NB4 (cell line): ENCODE data around the gene CRIM1.
A peak's percentile ranks its signal among the peaks of the same experiment; 100 is the strongest.

Source experiments
- DNase-seq: peaks from one replicate; pipeline ENCODE4 v3.0.0; 2010; ENCODE audit warnings: low read depth
- H3K4me3 ChIP-seq: one replicate; pipeline ENCODE4 v1.5.1; 2011; ENCODE audit warnings: mild to moderate bottlenecking, low read depth, low read length, moderate library complexity
- CTCF ChIP-seq: IDR thresholded peaks from one replicate; pipeline ENCODE4 v1.5.1; 2012; ENCODE audit warnings: low read depth, low read length
- MAX ChIP-seq: IDR thresholded peaks from 2 replicates; pipeline ENCODE4 v1.6.1; 2011; ENCODE audit warnings: low read depth, low read length
- MYC ChIP-seq: IDR thresholded peaks from 2 replicates; pipeline ENCODE4 v1.6.1; 2011; ENCODE audit warnings: low read depth, low read length
- POLR2A ChIP-seq: IDR thresholded peaks from 2 replicates; pipeline ENCODE4 v1.6.1; 2011; ENCODE audit warnings: mild to moderate bottlenecking; ENCODE audit not compliant: insufficient read length; ENCODE audit errors: extremely low read depth

CRIM1 gene

GRCh38 chr2:36396878-36397539 lies 41.4 kb downstream of the CRIM1 start:
- no peak overlapping the region for H3K4me3 ChIP-seq
- TF ChIP-seq MYC = no peak
- TF ChIP-seq CTCF = no peak
- no peak for TF ChIP-seq MAX
- TF ChIP-seq POLR2A = no peak
- DNase-seq = no peak

- TF ChIP-seq CTCF = no peak
- TF ChIP-seq MAX = no peak
- TF ChIP-seq MYC = no peak
- no peak overlapping the region for H3K4me3 ChIP-seq
- DNase-seq = no peak
Observed at GRCh38 chr2:36397728-36398413, 42.3 kb downstream of the CRIM1 start.

- H3K4me3 ChIP-seq = no peak overlapping the region
- TF ChIP-seq CTCF = no peak
- TF ChIP-seq POLR2A = no peak
- TF ChIP-seq MYC = no peak
- no peak for TF ChIP-seq MAX
- no peak for DNase-seq
Observed at GRCh38 chr2:36399050-36399449, 43.5 kb downstream of the CRIM1 start.

GRCh38 chr2:36403675-36404230 lies 48.2 kb downstream of the CRIM1 start:
- peak; percentile 28 for DNase-seq
- TF ChIP-seq POLR2A (no peak), MYC (no peak), CTCF (no peak), MAX (no peak)
- H3K4me3 ChIP-seq = no peak overlapping the region

- TF ChIP-seq MAX (no peak), CTCF (no peak), MYC (no peak), POLR2A (no peak)
- H3K4me3 ChIP-seq = no peak overlapping the region
- no peak for DNase-seq
Observed at GRCh38 chr2:36404318-36404717, 48.7 kb downstream of the CRIM1 start.
